Naive B cell (primary cell): ENCODE data around the gene TP53. TPM values are rescaled to one million over a fixed set of nuclear protein-coding genes. Genes with fewer than 3 reads are reported as not detected.

Source experiments
- ATAC-seq, 2 donors: fragments of 150-1000 bp; cut with Tn5 transposase; 2 replicates each; pipeline ENCODE4 v1.10.0; 2021; ENCODE audit warnings: low read depth in 2 of 2, mild to moderate bottlenecking in 2 of 2, moderate library complexity in 2 of 2
- DNase-seq: peaks from one replicate; pipeline ENCODE4 v3.0.0; 2022
- H3K27ac Mint-ChIP-seq, 6 donors: one replicate each; pipeline ENCODE4 v1.8.0; 2020 to 2022; ENCODE audit warnings: mild to moderate bottlenecking in 6 of 6, mixed read lengths in 6 of 6, moderate library complexity in 5 of 6, inconsistent platforms in 2 of 6
- H3K27me3 Mint-ChIP-seq, 3 donors: one replicate each; pipeline ENCODE4 v1.8.0; 2021 to 2022; ENCODE audit warnings: mixed read lengths in 3 of 3, mild to moderate bottlenecking in 1 of 3
- H3K36me3 Mint-ChIP-seq, 2 donors: one replicate each; pipeline ENCODE4 v1.8.0; 2020 to 2022; ENCODE audit warnings: mixed read lengths in 2 of 2, inconsistent platforms in 1 of 2, mild to moderate bottlenecking in 1 of 2
- H3K4me1 Mint-ChIP-seq, 3 donors: one replicate each; pipeline ENCODE4 v1.8.0; 2020 to 2022; ENCODE audit warnings: mixed read lengths in 3 of 3, inconsistent platforms in 1 of 3, mild to moderate bottlenecking in 1 of 3, moderate library complexity in 1 of 3
- H3K4me3 Mint-ChIP-seq, 8 donors: one replicate each; pipeline ENCODE4 v1.8.0; 2020 to 2022; ENCODE audit warnings: mild to moderate bottlenecking in 8 of 8, mixed read lengths in 8 of 8, moderate library complexity in 8 of 8, inconsistent platforms in 2 of 8
- H3K9me3 Mint-ChIP-seq, 7 donors: one replicate each; pipeline ENCODE4 v1.8.0; 2020 to 2022; ENCODE audit warnings: mixed read lengths in 7 of 7, mild to moderate bottlenecking in 5 of 7, inconsistent platforms in 2 of 7, moderate library complexity in 1 of 7
- polyA plus RNA-seq, 6 donors: library from polyadenylated mRNA; unstranded; fragments of 300-500 nt; fragmentation: Illumina TruSeq; gene quantifications; one replicate each; pipeline ENCODE4 v1.2.3, GENCODE V29; 2021; ENCODE audit warnings: low read depth in 6 of 6

Gene TP53
- polyA plus RNA-seq, 6 donors from 2014 or later: 25.2 to 53.9 (median 47.7) TPM

DNA sequence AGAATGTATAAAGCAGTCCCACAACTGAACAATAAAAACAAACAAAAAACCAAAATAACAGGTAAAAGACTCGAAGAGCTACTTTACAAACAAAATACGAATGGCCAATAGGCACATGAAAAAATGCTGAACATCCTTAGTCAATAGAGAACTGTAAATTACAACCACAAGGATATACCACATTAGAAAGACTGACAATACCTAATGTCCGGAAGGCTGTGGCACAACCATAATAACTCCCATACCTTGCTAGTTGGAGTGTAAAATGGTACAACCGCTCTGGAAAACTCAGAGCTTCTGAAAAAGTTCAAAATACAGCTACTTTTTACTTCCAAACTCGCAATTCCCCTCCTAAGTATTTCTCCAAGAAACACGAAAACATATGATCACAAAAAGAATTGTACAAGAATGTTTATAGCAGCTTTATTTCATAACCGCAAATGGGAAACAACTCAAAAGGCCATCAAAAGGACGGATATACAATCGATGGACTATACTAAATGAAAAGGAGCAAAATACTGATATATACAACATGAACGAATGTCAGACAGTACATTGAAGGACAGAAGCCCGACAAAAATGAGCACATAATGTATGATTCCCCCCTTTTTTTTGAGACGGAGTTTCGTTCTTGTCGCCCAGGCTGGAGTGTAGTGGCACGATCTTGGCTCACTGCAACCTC is 2.3 kb downstream of the TP53 start:
- Mint-ChIP-seq H3K36me3 (peaks cover 0 to 9% of the 10 kb centered on the region in 2 donors), H3K4me3 (peak overlapping the region; percentile 90 to 100 (median 98)), H3K4me1 (peaks cover 26 to 66% (median 42%) of the 10 kb centered on the region in 3 donors), H3K9me3 (no peaks in the 10 kb centered on the region), H3K27me3 (no peaks in the 10 kb centered on the region), H3K27ac (peak overlapping the region; percentile 82 to 100 (median 98))
- ATAC-seq (no peak), DNase-seq (no peak)

GRCh38 chr17:7677388-7678067 is 9.8 kb downstream of the TP53 start:
- peaks cover 13 to 34% (median 16%) of the 10 kb centered on the region in 3 donors for H3K4me1 Mint-ChIP-seq
- peaks cover 0 to 9% (median 5%) of the 10 kb centered on the region in 7 donors for H3K9me3 Mint-ChIP-seq
- peak overlapping the region in 3 of 6 donors; percentile 2 to 32 (median 15) for H3K27ac Mint-ChIP-seq

DNA sequence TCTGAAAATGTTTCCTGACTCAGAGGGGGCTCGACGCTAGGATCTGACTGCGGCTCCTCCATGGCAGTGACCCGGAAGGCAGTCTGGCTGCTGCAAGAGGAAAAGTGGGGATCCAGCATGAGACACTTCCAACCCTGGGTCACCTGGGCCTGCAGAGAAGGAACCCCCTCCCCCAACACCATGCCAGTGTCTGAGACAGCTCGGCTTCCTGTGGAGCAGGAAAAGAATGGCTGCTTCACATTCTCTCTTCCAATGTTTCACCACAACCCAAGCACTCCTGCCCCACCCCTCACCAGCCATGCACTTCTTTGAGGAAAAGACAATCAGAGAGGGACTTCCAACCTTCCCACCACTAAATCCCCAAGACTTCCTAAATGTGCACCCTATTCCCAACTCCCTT is 10.8 kb downstream of the TP53 start:
- peaks cover 12 to 22% of the 10 kb centered on the region in 2 donors for H3K36me3 Mint-ChIP-seq
- H3K4me1 Mint-ChIP-seq: peaks cover 13 to 27% (median 16%) of the 10 kb centered on the region in 3 donors
- H3K9me3 Mint-ChIP-seq: peaks cover 0 to 9% (median 5%) of the 10 kb centered on the region in 7 donors
- no peak for ATAC-seq
- H3K27me3 Mint-ChIP-seq: no peaks in the 10 kb centered on the region
- no peak overlapping the region for H3K4me3 Mint-ChIP-seq
- no peak for DNase-seq
- peak overlapping the region in 1 of 6 donors; percentile 44 for H3K27ac Mint-ChIP-seq

More at GRCh38 chr17:7677388-7678067, 9.8 kb downstream of the TP53 start:
- H3K27me3 Mint-ChIP-seq: no peaks in the 10 kb centered on the region
- ATAC-seq: no peak
- DNase-seq: no peak
- no peak overlapping the region for H3K4me3 Mint-ChIP-seq
- peaks cover 12 to 22% of the 10 kb centered on the region in 2 donors for H3K36me3 Mint-ChIP-seq

DNA sequence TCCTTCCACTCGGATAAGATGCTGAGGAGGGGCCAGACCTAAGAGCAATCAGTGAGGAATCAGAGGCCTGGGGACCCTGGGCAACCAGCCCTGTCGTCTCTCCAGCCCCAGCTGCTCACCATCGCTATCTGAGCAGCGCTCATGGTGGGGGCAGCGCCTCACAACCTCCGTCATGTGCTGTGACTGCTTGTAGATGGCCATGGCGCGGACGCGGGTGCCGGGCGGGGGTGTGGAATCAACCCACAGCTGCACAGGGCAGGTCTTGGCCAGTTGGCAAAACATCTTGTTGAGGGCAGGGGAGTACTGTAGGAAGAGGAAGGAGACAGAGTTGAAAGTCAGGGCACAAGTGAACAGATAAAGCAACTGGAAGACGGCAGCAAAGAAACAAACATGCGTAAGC is 12.4 kb downstream of the TP53 start:
- ATAC-seq: no peak
- H3K9me3 Mint-ChIP-seq: peaks cover 0 to 9% (median 5%) of the 10 kb centered on the region in 7 donors
- H3K4me3 Mint-ChIP-seq: peak overlapping the region in 1 of 8 donors; percentile 39
- DNase-seq: no peak
- H3K27me3 Mint-ChIP-seq: no peaks in the 10 kb centered on the region
- H3K4me1 Mint-ChIP-seq: peaks cover 13 to 19% (median 16%) of the 10 kb centered on the region in 3 donors
- no peak overlapping the region for H3K27ac Mint-ChIP-seq
- peaks cover 16 to 22% of the 10 kb centered on the region in 2 donors for H3K36me3 Mint-ChIP-seq

DNA sequence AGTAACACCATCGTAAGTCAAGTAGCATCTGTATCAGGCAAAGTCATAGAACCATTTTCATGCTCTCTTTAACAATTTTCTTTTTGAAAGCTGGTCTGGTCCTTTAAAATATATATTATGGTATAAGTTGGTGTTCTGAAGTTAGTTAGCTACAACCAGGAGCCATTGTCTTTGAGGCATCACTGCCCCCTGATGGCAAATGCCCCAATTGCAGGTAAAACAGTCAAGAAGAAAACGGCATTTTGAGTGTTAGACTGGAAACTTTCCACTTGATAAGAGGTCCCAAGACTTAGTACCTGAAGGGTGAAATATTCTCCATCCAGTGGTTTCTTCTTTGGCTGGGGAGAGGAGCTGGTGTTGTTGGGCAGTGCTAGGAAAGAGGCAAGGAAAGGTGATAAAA is 14.1 kb downstream of the TP53 start:
- ATAC-seq: no peak
- Mint-ChIP-seq H3K36me3 (peaks cover 16 to 22% of the 10 kb centered on the region in 2 donors), H3K9me3 (peaks cover 0 to 9% (median 5%) of the 10 kb centered on the region in 7 donors), H3K4me1 (peaks cover 6 to 16% (median 10%) of the 10 kb centered on the region in 3 donors), H3K4me3 (no peak overlapping the region), H3K27me3 (no peaks in the 10 kb centered on the region), H3K27ac (no peak overlapping the region)
- DNase-seq: no peak

DNA sequence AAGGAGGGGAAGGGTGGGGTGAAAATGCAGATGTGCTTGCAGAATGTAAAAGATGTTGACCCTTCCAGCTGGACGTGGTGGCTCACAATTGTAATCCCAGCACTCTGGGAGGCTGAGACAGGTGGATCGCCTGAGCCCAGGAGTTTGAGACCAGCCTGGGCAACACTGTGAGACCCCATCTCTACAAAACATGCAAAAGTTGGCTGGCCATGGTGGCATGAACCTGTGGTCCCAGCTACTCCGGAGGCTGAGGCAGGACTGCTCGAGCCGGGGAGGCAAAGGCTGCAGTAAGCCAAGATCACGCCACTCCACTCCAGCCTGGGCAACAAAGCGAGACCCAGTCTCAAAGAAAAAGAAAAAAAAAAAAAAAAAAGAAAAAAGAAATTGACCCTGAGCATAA is 18.8 kb downstream of the TP53 start:
- no peak for ATAC-seq

GRCh38 chr17:7667656-7668406 is 19.5 kb downstream of the TP53 start:
- no peak for ATAC-seq
- Mint-ChIP-seq H3K27ac (peak overlapping the region in 1 of 6 donors; percentile 30), H3K36me3 (peaks cover 4 to 11% of the 10 kb centered on the region in 2 donors), H3K27me3 (no peaks in the 10 kb centered on the region), H3K4me3 (no peak overlapping the region), H3K9me3 (no peaks in the 10 kb centered on the region), H3K4me1 (peaks cover 0 to 1% (median 0%) of the 10 kb centered on the region in 3 donors)
- no peak for DNase-seq

More for the DNA sequence above, 18.8 kb downstream of the TP53 start:
- H3K9me3 Mint-ChIP-seq: peaks cover 0 to 5% (median under 1%) of the 10 kb centered on the region in 7 donors
- H3K36me3 Mint-ChIP-seq: peaks cover 9 to 16% of the 10 kb centered on the region in 2 donors
- no peaks in the 10 kb centered on the region for H3K27me3 Mint-ChIP-seq
- no peak overlapping the region for H3K4me3 Mint-ChIP-seq
- H3K27ac Mint-ChIP-seq: no peak overlapping the region
- no peak for DNase-seq
- peaks cover 0 to 1% (median 0%) of the 10 kb centered on the region in 3 donors for H3K4me1 Mint-ChIP-seq

DNA sequence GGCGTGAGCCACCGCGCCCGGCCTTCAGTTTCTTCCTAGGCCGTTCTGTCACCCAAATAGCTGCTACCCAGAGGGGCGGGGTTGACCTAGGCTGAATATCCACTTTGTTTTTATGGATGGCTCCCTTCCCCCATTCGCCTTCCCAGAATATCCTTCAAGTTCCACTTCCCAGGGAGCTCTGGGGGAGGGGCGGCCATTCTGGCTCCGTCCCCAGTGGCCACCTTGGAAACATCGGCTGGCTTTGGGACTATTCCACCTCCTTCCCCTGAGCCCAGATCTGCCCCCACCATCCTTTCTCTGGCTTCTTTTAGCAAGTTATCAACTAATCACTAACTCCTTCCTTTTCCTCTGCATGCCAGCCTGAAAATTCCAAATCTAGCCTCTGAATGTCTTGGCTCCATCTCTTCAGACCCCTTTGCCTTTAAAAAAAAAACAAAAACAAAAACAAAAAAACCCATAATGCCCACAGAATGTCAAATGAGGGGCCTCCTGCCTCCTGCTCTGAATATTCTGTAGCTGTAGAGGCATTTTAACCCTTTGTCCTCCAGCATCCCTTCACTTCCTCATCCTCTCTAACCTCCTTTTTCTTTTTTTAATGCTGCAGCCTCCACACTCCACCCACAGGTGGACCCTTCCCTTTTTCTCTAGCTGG is 30.2 kb downstream of the TP53 start:
- Mint-ChIP-seq H3K27ac (peak overlapping the region in 1 of 6 donors; percentile 49), H3K4me3 (no peak overlapping the region), H3K27me3 (peaks cover 11 to 33% (median 18%) of the 10 kb centered on the region in 3 donors), H3K36me3 (no peaks in the 10 kb centered on the region), H3K9me3 (no peaks in the 10 kb centered on the region), H3K4me1 (peaks cover 0 to 8% (median under 1%) of the 10 kb centered on the region in 3 donors)
- no peak for ATAC-seq
- DNase-seq: no peak

- H3K4me3 Mint-ChIP-seq: no peak overlapping the region
- no peak for DNase-seq
- no peaks in the 10 kb centered on the region for H3K9me3 Mint-ChIP-seq
- H3K27ac Mint-ChIP-seq: no peak overlapping the region
- no peaks in the 10 kb centered on the region for H3K36me3 Mint-ChIP-seq
- H3K27me3 Mint-ChIP-seq: peaks cover 13 to 48% (median 33%) of the 10 kb centered on the region in 3 donors
- ATAC-seq: peak in 1 of 2 donors; percentile 21
- peaks cover 9 to 18% (median 9%) of the 10 kb centered on the region in 3 donors for H3K4me1 Mint-ChIP-seq
Observed at GRCh38 chr17:7655541-7655840, 31.8 kb downstream of the TP53 start.

GRCh38 chr17:7654832-7655540 is 32.3 kb downstream of the TP53 start:
- peak overlapping the region in 1 of 8 donors; percentile 64 for H3K4me3 Mint-ChIP-seq
- no peaks in the 10 kb centered on the region for H3K9me3 Mint-ChIP-seq
- H3K36me3 Mint-ChIP-seq: no peaks in the 10 kb centered on the region
- peak overlapping the region in 2 of 6 donors; percentile 5 to 18 for H3K27ac Mint-ChIP-seq
- ATAC-seq: no peak
- peaks cover 18 to 53% (median 38%) of the 10 kb centered on the region in 3 donors for H3K27me3 Mint-ChIP-seq
- DNase-seq: no peak
- peaks cover 14 to 23% (median 14%) of the 10 kb centered on the region in 3 donors for H3K4me1 Mint-ChIP-seq

DNA sequence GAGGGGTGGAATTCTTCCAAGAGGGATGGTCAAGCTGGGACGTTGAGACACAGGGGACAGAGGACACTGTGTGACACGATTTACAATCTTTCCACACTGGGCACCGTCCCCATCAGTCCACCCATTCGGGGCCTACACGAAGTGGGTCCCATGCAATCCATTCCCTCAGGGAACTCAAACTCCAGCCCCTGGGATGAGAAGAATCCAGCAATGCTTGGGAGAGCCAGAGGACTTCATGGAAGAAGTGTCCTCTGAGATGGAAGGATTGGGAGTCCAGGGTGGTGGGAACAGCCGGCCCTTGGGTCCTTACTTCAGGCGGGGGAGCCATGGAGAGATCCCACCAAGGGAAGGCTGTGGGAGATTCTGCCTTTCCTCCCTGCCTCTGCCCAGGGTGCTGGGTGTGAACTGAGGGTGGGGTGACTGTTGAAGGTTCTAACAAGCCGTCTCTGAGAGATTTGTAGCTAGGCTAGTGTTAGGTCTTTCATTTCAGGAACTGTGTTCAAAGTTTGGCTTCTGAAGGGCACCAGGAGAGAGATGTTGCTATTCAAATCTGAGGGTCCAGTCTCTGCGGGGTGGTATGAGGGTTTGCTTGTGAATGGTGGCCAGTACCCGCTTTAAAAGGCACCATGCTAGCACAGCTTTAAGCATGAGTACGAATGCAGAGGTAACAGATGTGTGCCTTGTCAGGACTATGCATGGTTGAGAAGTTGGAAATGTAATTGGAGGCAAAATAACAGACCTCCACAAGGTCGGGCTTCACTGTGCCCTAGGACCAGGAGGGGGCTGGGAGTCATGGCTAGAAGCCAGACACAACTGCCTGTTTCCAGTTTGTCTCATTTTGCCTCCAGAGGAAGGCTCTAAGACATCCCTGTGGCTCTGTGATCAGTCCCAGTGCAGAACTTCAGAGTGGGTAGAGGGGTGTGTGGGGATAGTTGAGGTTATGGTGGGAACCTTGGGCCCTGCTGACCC is 34.6 kb downstream of the TP53 start:
- H3K27me3 Mint-ChIP-seq: peaks cover 21 to 57% (median 50%) of the 10 kb centered on the region in 3 donors
- DNase-seq (no peak), ATAC-seq (no peak)
- H3K4me3 Mint-ChIP-seq: peak overlapping the region in 6 of 8 donors; percentile 37 to 90 (median 69)
- no peaks in the 10 kb centered on the region for H3K9me3 Mint-ChIP-seq
- peaks cover 17 to 26% (median 18%) of the 10 kb centered on the region in 3 donors for H3K4me1 Mint-ChIP-seq
- no peaks in the 10 kb centered on the region for H3K36me3 Mint-ChIP-seq
- H3K27ac Mint-ChIP-seq: peak overlapping the region in 1 of 6 donors; percentile 49
